ENCODE measurements around the gene UNCX. TPM values are rescaled to one million over a fixed set of nuclear protein-coding genes. Genes with fewer than 3 reads are reported as not detected.

The UNCX gene
- total and polyA plus RNA-seq, 9 of the 15 experiments (the other 6 are each of a cell fraction or from before 2014, with no cell fraction given) = not detected

DNA sequence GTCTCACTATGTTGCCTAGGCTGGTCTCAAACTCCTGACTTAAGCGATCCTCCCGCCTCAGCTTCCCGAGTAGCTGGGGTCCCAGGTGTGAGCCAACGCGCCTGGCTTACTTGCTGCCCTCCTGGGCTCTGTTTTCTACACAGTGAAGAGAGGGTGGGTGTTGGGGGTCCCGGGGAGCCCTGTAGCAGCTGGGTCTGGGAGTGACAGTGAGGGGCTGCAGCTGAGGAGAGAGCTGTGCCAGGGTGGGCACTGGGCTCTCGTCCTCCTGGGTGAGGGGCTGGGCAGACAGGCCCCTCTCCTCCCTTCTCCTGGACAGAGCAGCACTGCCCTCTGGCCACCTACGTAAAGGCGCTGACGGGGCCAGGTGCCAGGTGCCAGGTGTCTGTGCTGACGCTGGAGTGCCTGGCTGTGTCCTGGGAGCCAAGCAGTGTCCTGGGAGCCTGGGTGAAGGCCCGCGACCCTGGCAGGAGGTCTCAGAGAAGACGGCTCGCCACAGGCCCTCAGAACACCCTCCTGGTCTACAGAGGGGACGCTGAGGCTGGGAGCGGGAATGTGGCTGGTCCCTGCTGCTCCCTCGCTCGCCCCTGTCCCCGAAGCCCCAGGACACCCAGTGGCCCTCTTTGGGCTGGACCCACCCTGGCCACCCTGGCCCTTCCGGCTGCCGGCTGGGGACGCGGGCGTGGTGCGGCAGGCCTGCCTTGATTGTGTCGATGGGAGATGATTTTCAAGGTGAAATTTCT lies 35.6 kb downstream of the UNCX start:
- no peaks in the 10 kb centered on the region for H3K36me3 ChIP-seq (ENCODE audit: control insufficient read depth, insufficient read depth, low read length)
- no peak overlapping the region for H2AFZ ChIP-seq (ENCODE audit: low read depth, low read length)
- ATAC-seq = no peak
- ChIA-PET POLR2A (interaction anchor here (0.6 to 1.0 kb wide), 2 partner anchors 12 to 57 kb away, joined by 3 read pairs; no protein-coding TSS in a partner anchor), CTCF (ENCODE audit: low intra/inter-chr PET ratio) (no interaction called here)
- no peak for FAIRE-seq
- H3K9me1 ChIP-seq (ENCODE audit: control insufficient read depth, insufficient read depth, low read length) = no peaks in the 10 kb centered on the region
- no peak for TF ChIP-seq SIN3A (IDR thresholded peaks at IDR 0.05; ENCODE audit: borderline replicate concordance in 2 of 2, control insufficient read depth in 1 of 2, low read depth in 2 of 2, low read length in 2 of 2)
- no peak for TF ChIP-seq KLF1 (tag; IDR thresholded peaks at IDR 0.05)
- no peak for TF ChIP-seq NFIX (CRISPR knock-in tag; IDR thresholded peaks at IDR 0.05; ENCODE audit: low read depth)
- TF ChIP-seq, protein P1, sequence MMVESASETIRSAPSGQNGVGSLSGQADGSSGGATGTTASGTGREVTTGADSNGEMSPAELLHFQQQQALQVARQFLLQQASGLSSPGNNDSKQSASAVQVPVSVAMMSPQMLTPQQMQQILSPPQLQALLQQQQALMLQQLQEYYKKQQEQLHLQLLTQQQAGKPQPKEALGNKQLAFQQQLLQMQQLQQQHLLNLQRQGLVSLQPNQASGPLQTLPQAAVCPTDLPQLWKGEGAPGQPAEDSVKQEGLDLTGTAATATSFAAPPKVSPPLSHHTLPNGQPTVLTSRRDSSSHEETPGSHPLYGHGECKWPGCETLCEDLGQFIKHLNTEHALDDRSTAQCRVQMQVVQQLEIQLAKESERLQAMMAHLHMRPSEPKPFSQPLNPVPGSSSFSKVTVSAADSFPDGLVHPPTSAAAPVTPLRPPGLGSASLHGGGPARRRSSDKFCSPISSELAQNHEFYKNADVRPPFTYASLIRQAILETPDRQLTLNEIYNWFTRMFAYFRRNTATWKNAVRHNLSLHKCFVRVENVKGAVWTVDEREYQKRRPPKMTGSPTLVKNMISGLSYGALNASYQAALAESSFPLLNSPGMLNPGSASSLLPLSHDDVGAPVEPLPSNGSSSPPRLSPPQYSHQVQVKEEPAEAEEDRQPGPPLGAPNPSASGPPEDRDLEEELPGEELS (CRISPR knock-in tag; IDR thresholded peaks at IDR 0.05; ENCODE audit: borderline replicate concordance) = no peak
- TF ChIP-seq TAF9B (IDR thresholded peaks at IDR 0.05; ENCODE audit: partially characterized antibody) = no peak
- TF ChIP-seq ZNF717 (CRISPR knock-in tag; IDR thresholded peaks at IDR 0.05) = no peak
- TF ChIP-seq GTF2F1 (IDR thresholded peaks at IDR 0.05; ENCODE audit: low read depth, low read length) = no peak
- TF ChIP-seq GTF3C2 (IDR thresholded peaks at IDR 0.05; ENCODE audit: borderline replicate concordance, extremely low read depth, insufficient read length) = no peak
- no peak for TF ChIP-seq SIX5 (IDR thresholded peaks at IDR 0.05; ENCODE audit: borderline replicate concordance in 1 of 2, insufficient read depth in 1 of 2, low read depth in 1 of 2, low read length in 2 of 2)
- no peak for TF ChIP-seq ZNF165 (CRISPR knock-in tag; IDR thresholded peaks at IDR 0.05; ENCODE audit: borderline replicate concordance)
- no peak for TF ChIP-seq CHD1 (IDR thresholded peaks at IDR 0.05; ENCODE audit: low read length)
- no peak for TF ChIP-seq NR2C2 (CRISPR knock-in tag; IDR thresholded peaks at IDR 0.05)
- TF ChIP-seq NR2C2 (tag; IDR thresholded peaks at IDR 0.05) = no peak
- TF ChIP-seq ZC3H11A (IDR thresholded peaks at IDR 0.05; ENCODE audit: low read depth, low read length) = no peak
- no peaks in the 10 kb centered on the region for H3K79me2 ChIP-seq (ENCODE audit: control insufficient read depth, insufficient read depth, low read length)
- no peak overlapping the region for H3K4me3 ChIP-seq
- 0 out of 2 replicates have a peak, but pooled peaks cover 4% of the 10 kb centered on the region for H4K20me1 ChIP-seq (replicated peaks; ENCODE audit: control insufficient read depth, insufficient read depth, low read length)
- peaks cover 0 to 18% of the 10 kb centered on the region in 2 experiments; a peak in 1 of 5 replicates for H3K4me1 ChIP-seq (replicated peaks in 1 of 2; ENCODE audit: control insufficient read depth in 2 of 2, insufficient read depth in 2 of 2, low read length in 2 of 2)
- in situ Hi-C loops (cut with MboI) = no loop called here
- no peak for DNase-seq (ENCODE audit: extremely low read depth in 1 of 4, low spot score in 3 of 4)
- H3K9me3 ChIP-seq (replicated peaks; ENCODE audit: control insufficient read depth, insufficient read depth, low read depth, low read length) = peaks cover 2% of the 10 kb centered on the region; the same call in 1 of the 2 replicates
- no TSS peak for BruUV-seq (replicated peaks)
- intact Hi-C loops (cut with micrococcal nuclease) = no loop called here
- no peak overlapping the region for H3K4me2 ChIP-seq (ENCODE audit: insufficient read depth, low read length)
- H3K27ac ChIP-seq (ENCODE audit: extremely low read depth, low read depth, low read length) = no peak overlapping the region
- WGBS (ENCODE audit: insufficient coverage, low coverage, missing lambda C conversion rate) = 4% methylated on average over 19 of the region's 27 CpGs
- H3K9ac ChIP-seq (ENCODE audit: insufficient read depth in 1 of 2, low read depth in 2 of 2, low read length in 2 of 2) = no peak overlapping the region
- peaks cover 20 to 62% of the 10 kb centered on the region in 2 experiments; a peak in 4 of 5 replicates for H3K27me3 ChIP-seq (ENCODE audit: control insufficient read depth in 2 of 2, insufficient read depth in 2 of 2, low read length in 2 of 2)
